ENCODE measurements around the gene ARHGEF10L.

GRCh38 chr1:17655169-17655568, 115.7 kb downstream of the ARHGEF10L start:
- TF ChIP-seq CTCF (IDR thresholded peaks at IDR 0.05) (no peak), POLR2A (IDR thresholded peaks at IDR 0.05) (no peak)

Measured in Peyer's patch (tissue), 4 donors.